Measurements from ENCODE around the gene KDM3A. TPM values are rescaled to one million over a fixed set of nuclear protein-coding genes. Genes with fewer than 3 reads are reported as not detected.

The KDM3A gene
- total RNA-seq, 1 experiment from 2014 or later: 31.8 TPM

GRCh38 chr2:86489542-86489941, 48.4 kb downstream of the KDM3A start:
- Histone ChIP-seq H2AFZ (no peak overlapping the region), H3K79me2 (ENCODE audit: low read depth) (no peaks in the 10 kb centered on the region), H3K4me3 (no peak overlapping the region), H4K20me1 (ENCODE audit: insufficient read depth) (no peaks in the 10 kb centered on the region; the same call in 1 of the 2 replicates), H3K4me2 (no peak overlapping the region), H3K9me2 (ENCODE audit: insufficient read depth) (no peaks in the 10 kb centered on the region), H3K27ac (no peak overlapping the region), H3K36me3 (ENCODE audit: low read depth) (peaks cover 66% of the 10 kb centered on the region), H3F3A (ENCODE audit: insufficient read depth, low read depth) (0 out of 2 replicates have a peak, but pooled peaks cover 3% of the 10 kb centered on the region), H3K4me1 (replicated peaks; ENCODE audit: insufficient read depth) (no peaks in the 10 kb centered on the region), H3K27me3 (ENCODE audit: insufficient read depth, low read depth) (no peaks in the 10 kb centered on the region), H3K9me3 (ENCODE audit: insufficient read depth, low read depth) (no peaks in the 10 kb centered on the region)
- no peak for DNase-seq
- BruUV-seq (replicated peaks): no TSS peak
- TF ChIP-seq EZH2 (IDR thresholded peaks at IDR 0.05; ENCODE audit: low read depth) (no peak), CTCF (conservative IDR thresholded peaks at IDR 0.05) (no peak)
- intact Hi-C loops (cut with micrococcal nuclease; ENCODE audit: unreplicated experiment): no loop called here
- POLR2A ChIA-PET (ENCODE audit: unreplicated experiment): no interaction called here
- CTCF ChIA-PET: no interaction called here

GRCh38 chr2:86490245-86490644, 49.1 kb downstream of the KDM3A start:
- no peak overlapping the region for H3K4me2 ChIP-seq
- BruUV-seq (replicated peaks): no TSS peak
- no peaks in the 10 kb centered on the region for H3K79me2 ChIP-seq (ENCODE audit: low read depth)
- intact Hi-C loops (cut with micrococcal nuclease; ENCODE audit: unreplicated experiment): no loop called here
- peaks cover 63% of the 10 kb centered on the region for H3K36me3 ChIP-seq (ENCODE audit: low read depth)
- H4K20me1 ChIP-seq (ENCODE audit: insufficient read depth): no peaks in the 10 kb centered on the region; the same call in 1 of the 2 replicates
- ChIA-PET POLR2A (ENCODE audit: unreplicated experiment) (interaction anchor here (0.6 kb wide), 1 partner anchor 47 kb away, joined by 4 read pairs; no protein-coding TSS in a partner anchor), CTCF (no interaction called here)
- no peak for DNase-seq
- no peak overlapping the region for H3K27ac ChIP-seq
- 0 out of 2 replicates have a peak, but pooled peaks cover 3% of the 10 kb centered on the region for H3F3A ChIP-seq (ENCODE audit: insufficient read depth, low read depth)
- TF ChIP-seq CTCF (conservative IDR thresholded peaks at IDR 0.05): no peak
- no peak for TF ChIP-seq EZH2 (IDR thresholded peaks at IDR 0.05; ENCODE audit: low read depth)
- no peaks in the 10 kb centered on the region for H3K9me3 ChIP-seq (ENCODE audit: insufficient read depth, low read depth)
- no peak overlapping the region for H2AFZ ChIP-seq
- no peaks in the 10 kb centered on the region for H3K4me1 ChIP-seq (replicated peaks; ENCODE audit: insufficient read depth)
- no peaks in the 10 kb centered on the region for H3K9me2 ChIP-seq (ENCODE audit: insufficient read depth)
- no peaks in the 10 kb centered on the region for H3K27me3 ChIP-seq (ENCODE audit: insufficient read depth, low read depth)
- no peak overlapping the region for H3K4me3 ChIP-seq

- 0 out of 2 replicates have a peak, but pooled peaks cover 3% of the 10 kb centered on the region for H3F3A ChIP-seq (ENCODE audit: insufficient read depth, low read depth)
- no peaks in the 10 kb centered on the region for H3K4me1 ChIP-seq (replicated peaks; ENCODE audit: insufficient read depth)
- BruUV-seq (replicated peaks): no TSS peak
- no peaks in the 10 kb centered on the region for H3K9me2 ChIP-seq (ENCODE audit: insufficient read depth)
- H4K20me1 ChIP-seq (ENCODE audit: insufficient read depth): no peaks in the 10 kb centered on the region; the same call in 1 of the 2 replicates
- H3K27me3 ChIP-seq (ENCODE audit: insufficient read depth, low read depth): no peaks in the 10 kb centered on the region
- peaks cover 55% of the 10 kb centered on the region for H3K36me3 ChIP-seq (ENCODE audit: low read depth)
- CTCF ChIA-PET: no interaction called here
- no peaks in the 10 kb centered on the region for H3K79me2 ChIP-seq (ENCODE audit: low read depth)
- intact Hi-C loops (cut with micrococcal nuclease; ENCODE audit: unreplicated experiment): no loop called here
- 0 out of 2 replicates have a peak, but pooled peaks cover 4% of the 10 kb centered on the region for H3K9me3 ChIP-seq (ENCODE audit: insufficient read depth, low read depth)
- H3K4me3 ChIP-seq: no peak overlapping the region
- POLR2A ChIA-PET (ENCODE audit: unreplicated experiment): no interaction called here
- H3K27ac ChIP-seq: no peak overlapping the region
- no peak overlapping the region for H2AFZ ChIP-seq
- H3K4me2 ChIP-seq: no peak overlapping the region
- TF ChIP-seq CTCF (conservative IDR thresholded peaks at IDR 0.05) (no peak), EZH2 (IDR thresholded peaks at IDR 0.05; ENCODE audit: low read depth) (no peak)
- DNase-seq: no peak
Observed at GRCh38 chr2:86491088-86491487, 49.9 kb downstream of the KDM3A start.

Measured in PC-9 (cell line).